GOT3 (cell line): ENCODE results near the gene HDAC9.

ENCODE experiments used
- DNase-seq: peaks from one replicate; lab custom pipeline; 2025; ENCODE audit warnings: mixed read lengths; lab: John Stamatoyannopoulos, UW

The HDAC9 gene

GRCh38 chr7:18494821-18495408 lies 634 bp upstream of the HDAC9 start:
- no peak for DNase-seq

- DNase-seq: no peak
Measured at GRCh38 chr7:18496341-18496700, 772 bp downstream of the HDAC9 start.

- no peak for DNase-seq
Measured at GRCh38 chr7:18497082-18497481, 1.5 kb downstream of the HDAC9 start.

GRCh38 chr7:18497800-18498199 lies 2.3 kb downstream of the HDAC9 start:
- DNase-seq: no peak

- DNase-seq: no peak
Measured at GRCh38 chr7:18498341-18498740, 2.8 kb downstream of the HDAC9 start.

- DNase-seq: no peak
Measured at GRCh38 chr7:18499407-18500177, 4.0 kb downstream of the HDAC9 start.

- DNase-seq: no peak
Measured at GRCh38 chr7:18503126-18503866, 7.7 kb downstream of the HDAC9 start.

- DNase-seq: no peak
Measured at GRCh38 chr7:18504965-18505364, 9.4 kb downstream of the HDAC9 start.

- DNase-seq: no peak
Measured at GRCh38 chr7:18505870-18506460, 10.4 kb downstream of the HDAC9 start.

GRCh38 chr7:18508443-18509427 lies 13.2 kb downstream of the HDAC9 start:
- DNase-seq: no peak

- no peak for DNase-seq
Measured at GRCh38 chr7:18509481-18509880, 13.9 kb downstream of the HDAC9 start.

GRCh38 chr7:18511351-18512140 lies 16.0 kb downstream of the HDAC9 start:
- no peak for DNase-seq

- no peak for DNase-seq
Measured at GRCh38 chr7:18513343-18513742, 17.8 kb downstream of the HDAC9 start.

- DNase-seq: no peak
Measured at GRCh38 chr7:18515067-18515466, 19.5 kb downstream of the HDAC9 start.

GRCh38 chr7:18517646-18518045 lies 22.1 kb downstream of the HDAC9 start:
- DNase-seq: no peak

- DNase-seq: no peak
Measured at GRCh38 chr7:18518555-18518954, 23.0 kb downstream of the HDAC9 start.

GRCh38 chr7:18520450-18521235 lies 25.1 kb downstream of the HDAC9 start:
- DNase-seq: no peak

- DNase-seq: no peak
Measured at GRCh38 chr7:18521236-18521589, 25.7 kb downstream of the HDAC9 start.

GRCh38 chr7:18521945-18522566 lies 26.5 kb downstream of the HDAC9 start:
- no peak for DNase-seq

GRCh38 chr7:18524248-18524647 lies 28.7 kb downstream of the HDAC9 start:
- no peak for DNase-seq
